Measurements from ENCODE around the gene RAET1E. TPM values are rescaled to one million over a fixed set of nuclear protein-coding genes. Genes with fewer than 3 reads are reported as not detected.

Gene RAET1E
- total and polyA plus RNA-seq, 2 experiments from 2014 or later = 8.1 to 10.4 TPM

DNA sequence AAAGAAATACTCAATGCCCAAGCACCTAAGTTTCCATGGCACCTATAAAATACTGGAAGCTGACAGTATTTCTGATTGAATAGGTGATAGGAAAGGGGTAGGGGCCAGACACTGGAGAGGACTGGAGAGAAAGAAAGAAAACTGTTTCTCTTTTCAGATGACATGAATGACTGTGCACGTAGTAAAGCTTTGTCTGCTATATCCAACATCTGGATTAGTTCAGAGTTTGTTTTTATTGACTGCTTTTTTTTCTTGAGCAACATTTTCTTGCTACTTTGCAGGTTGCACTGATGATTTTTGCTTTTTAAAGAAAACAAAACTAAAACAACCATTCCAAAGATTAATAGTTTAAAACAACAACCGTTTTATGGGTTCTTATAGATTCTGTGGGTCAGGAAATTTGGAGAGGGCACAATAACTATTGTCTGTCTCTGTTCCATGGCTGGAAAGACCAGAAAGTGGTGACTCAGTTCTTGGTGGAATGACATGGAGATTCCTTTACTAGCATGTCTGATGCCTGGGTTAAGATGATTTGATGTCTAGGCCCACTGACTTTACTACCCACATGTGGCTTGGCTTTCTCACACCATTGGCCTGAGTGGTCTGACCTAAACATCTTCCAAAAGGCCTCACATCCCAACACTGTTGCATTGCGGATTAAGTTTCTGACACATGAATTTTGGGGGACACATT lies 21.5 kb downstream of the RAET1E start:
- no peaks in the 10 kb centered on the region for H4K20me1 ChIP-seq (ENCODE audit: insufficient read depth)
- WGBS, 2 experiments (ENCODE audit: low coverage in 1 of 2, low lambda C conversion rate in 2 of 2, missing lambda C conversion rate in 2 of 2) = 35 to 38% methylated on average over 3 of the region's 3 CpGs
- peak overlapping the region; percentile 39 for H3K4me2 ChIP-seq (ENCODE audit: unreplicated experiment)
- H3K4me1 ChIP-seq (ENCODE audit: insufficient read depth) = peaks cover 11% of the 10 kb centered on the region
- TF ChIP-seq EZH2phosphoT487 (IDR thresholded peaks at IDR 0.05; ENCODE audit: insufficient read depth, low read depth) = no peak
- no peak for TF ChIP-seq EZH2 (IDR thresholded peaks at IDR 0.05; ENCODE audit: insufficient read depth, poor library complexity, severe bottlenecking)
- peak overlapping the region; percentile 46; the same call in 1 of the 2 replicates for H2AFZ ChIP-seq
- H3K9me3 ChIP-seq (ENCODE audit: low read depth) = no peaks in the 10 kb centered on the region
- no peaks in the 10 kb centered on the region for H3K79me2 ChIP-seq (ENCODE audit: insufficient read depth)
- H3K36me3 ChIP-seq (ENCODE audit: low read depth) = no peaks in the 10 kb centered on the region
- no peak overlapping the region for H3K4me3 ChIP-seq
- H3K27me3 ChIP-seq (replicated peaks; ENCODE audit: insufficient read depth) = no peaks in the 10 kb centered on the region
- no peaks in the 10 kb centered on the region for H3K9me2 ChIP-seq (ENCODE audit: insufficient read depth)
- DNase-seq = peak; percentile 71
- peaks cover 19% of the 10 kb centered on the region for H3F3A ChIP-seq (ENCODE audit: insufficient read depth)
- in situ Hi-C loops (cut with MboI) = no loop called here
- H3K27ac ChIP-seq = peak overlapping the region; percentile 66
- H3K9ac ChIP-seq = peak overlapping the region; percentile 35; the same call in 1 of the 2 replicates

DNA sequence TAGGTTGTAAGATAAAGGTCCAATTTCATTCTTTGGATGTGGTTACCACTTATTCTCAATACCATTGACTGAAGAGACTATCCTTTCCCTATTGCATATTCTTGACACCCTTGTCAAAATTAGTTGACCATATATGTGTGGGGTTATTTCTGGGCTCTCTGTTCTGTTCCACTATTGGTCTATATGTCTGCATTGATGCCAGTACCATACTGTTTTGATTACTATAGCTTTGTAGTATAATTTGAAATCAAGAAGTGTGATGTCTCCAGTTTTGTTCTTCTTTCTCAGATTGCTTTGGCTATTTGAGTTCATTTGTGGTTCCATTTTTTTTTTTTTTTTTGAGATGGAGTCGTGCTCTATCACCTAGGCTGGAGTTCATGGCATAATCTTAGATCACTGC lies 25.7 kb downstream of the RAET1E start:
- no peak overlapping the region for H3K4me2 ChIP-seq (ENCODE audit: unreplicated experiment)
- no peak overlapping the region for H3K27ac ChIP-seq
- no peaks in the 10 kb centered on the region for H3K36me3 ChIP-seq (ENCODE audit: low read depth)
- no peaks in the 10 kb centered on the region for H3K9me2 ChIP-seq (ENCODE audit: insufficient read depth)
- peaks cover 30% of the 10 kb centered on the region for H3F3A ChIP-seq (ENCODE audit: insufficient read depth)
- WGBS, 2 experiments (ENCODE audit: low coverage in 1 of 2, low lambda C conversion rate in 2 of 2, missing lambda C conversion rate in 2 of 2) = 71 to 100% methylated on average over 1 of the region's 1 CpG
- in situ Hi-C loops (cut with MboI) = no loop called here
- no peaks in the 10 kb centered on the region for H3K9me3 ChIP-seq (ENCODE audit: low read depth)
- no peaks in the 10 kb centered on the region for H4K20me1 ChIP-seq (ENCODE audit: insufficient read depth)
- no peak overlapping the region for H2AFZ ChIP-seq
- no peaks in the 10 kb centered on the region for H3K27me3 ChIP-seq (replicated peaks; ENCODE audit: insufficient read depth)
- H3K79me2 ChIP-seq (ENCODE audit: insufficient read depth) = no peaks in the 10 kb centered on the region
- no peak for DNase-seq
- peaks cover 26% of the 10 kb centered on the region for H3K4me1 ChIP-seq (ENCODE audit: insufficient read depth)
- TF ChIP-seq EZH2 (IDR thresholded peaks at IDR 0.05; ENCODE audit: insufficient read depth, poor library complexity, severe bottlenecking) (no peak), EZH2phosphoT487 (IDR thresholded peaks at IDR 0.05; ENCODE audit: insufficient read depth, low read depth) (no peak)
- no peak overlapping the region for H3K4me3 ChIP-seq
- no peak overlapping the region for H3K9ac ChIP-seq

GRCh38 chr6:149871182-149871581 lies 26.7 kb downstream of the RAET1E start:
- H3K9me2 ChIP-seq (ENCODE audit: insufficient read depth) = no peaks in the 10 kb centered on the region
- H2AFZ ChIP-seq = no peak overlapping the region
- H3K9me3 ChIP-seq (ENCODE audit: low read depth) = no peaks in the 10 kb centered on the region
- no peak overlapping the region for H3K9ac ChIP-seq
- DNase-seq = no peak
- in situ Hi-C loops (cut with MboI) = no loop called here
- H3K4me3 ChIP-seq = no peak overlapping the region
- no peaks in the 10 kb centered on the region for H3K27me3 ChIP-seq (replicated peaks; ENCODE audit: insufficient read depth)
- H3K36me3 ChIP-seq (ENCODE audit: low read depth) = no peaks in the 10 kb centered on the region
- no peak overlapping the region for H3K27ac ChIP-seq
- no peaks in the 10 kb centered on the region for H3K79me2 ChIP-seq (ENCODE audit: insufficient read depth)
- no peak for TF ChIP-seq EZH2phosphoT487 (IDR thresholded peaks at IDR 0.05; ENCODE audit: insufficient read depth, low read depth)
- TF ChIP-seq EZH2 (IDR thresholded peaks at IDR 0.05; ENCODE audit: insufficient read depth, poor library complexity, severe bottlenecking) = no peak
- H3K4me1 ChIP-seq (ENCODE audit: insufficient read depth) = peaks cover 19% of the 10 kb centered on the region
- H3F3A ChIP-seq (ENCODE audit: insufficient read depth) = peaks cover 20% of the 10 kb centered on the region
- H3K4me2 ChIP-seq (ENCODE audit: unreplicated experiment) = no peak overlapping the region
- H4K20me1 ChIP-seq (ENCODE audit: insufficient read depth) = no peaks in the 10 kb centered on the region
- 86 to 92% methylated on average over 2 of the region's 2 CpGs for WGBS, 2 experiments (ENCODE audit: low coverage in 1 of 2, low lambda C conversion rate in 2 of 2, missing lambda C conversion rate in 2 of 2)

DNA sequence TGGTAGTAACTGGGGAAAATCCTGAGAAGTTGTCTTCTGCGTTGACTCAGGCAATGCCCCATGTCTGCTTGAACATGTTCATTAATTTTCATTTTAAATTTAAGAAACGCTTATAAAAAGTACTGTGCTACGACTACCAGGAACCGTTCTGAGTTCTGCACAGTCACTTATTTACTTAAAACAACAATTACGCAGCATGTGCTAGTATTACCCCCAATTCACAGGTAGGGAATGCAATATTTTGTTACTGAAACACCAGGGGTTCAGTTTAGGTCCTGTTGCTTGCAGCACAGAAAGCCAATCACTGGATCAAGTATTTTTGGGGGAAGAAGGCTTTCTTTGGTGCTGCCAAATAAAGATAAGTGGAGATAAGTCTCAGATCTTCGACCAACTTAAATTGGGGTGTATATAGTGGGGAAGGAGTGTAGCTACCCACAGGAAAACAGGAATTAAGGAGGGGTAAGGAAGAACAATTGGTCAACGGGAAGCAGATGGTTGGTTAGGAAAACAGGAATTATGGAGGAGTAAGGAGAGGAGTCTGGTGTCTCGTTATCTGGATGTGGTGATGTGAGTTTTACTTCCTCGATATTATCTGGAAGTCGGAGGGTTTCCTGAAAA lies 28.5 kb downstream of the RAET1E start:
- Histone ChIP-seq H4K20me1 (ENCODE audit: insufficient read depth) (no peaks in the 10 kb centered on the region), H3K36me3 (ENCODE audit: low read depth) (no peaks in the 10 kb centered on the region), H3K4me2 (ENCODE audit: unreplicated experiment) (no peak overlapping the region), H3K4me3 (no peak overlapping the region), H2AFZ (no peak overlapping the region), H3K9me2 (ENCODE audit: insufficient read depth) (no peaks in the 10 kb centered on the region), H3K9me3 (ENCODE audit: low read depth) (no peaks in the 10 kb centered on the region), H3K27me3 (replicated peaks; ENCODE audit: insufficient read depth) (no peaks in the 10 kb centered on the region), H3K4me1 (ENCODE audit: insufficient read depth) (peaks cover 15% of the 10 kb centered on the region), H3K27ac (no peak overlapping the region), H3K9ac (no peak overlapping the region), H3K79me2 (ENCODE audit: insufficient read depth) (no peaks in the 10 kb centered on the region), H3F3A (ENCODE audit: insufficient read depth) (peaks cover 14% of the 10 kb centered on the region; the same call in 1 of the 2 replicates)
- TF ChIP-seq EZH2 (IDR thresholded peaks at IDR 0.05; ENCODE audit: insufficient read depth, poor library complexity, severe bottlenecking) (no peak), EZH2phosphoT487 (IDR thresholded peaks at IDR 0.05; ENCODE audit: insufficient read depth, low read depth) (no peak)
- WGBS, 2 experiments (ENCODE audit: low coverage in 1 of 2, low lambda C conversion rate in 2 of 2, missing lambda C conversion rate in 2 of 2) = 87% methylated on average over 10 of the region's 10 CpGs
- no peak for DNase-seq
- in situ Hi-C loops (cut with MboI) = no loop called here
